Neural progenitor cell (in vitro differentiated cells): ENCODE measurements around the gene BOC. TPM values are rescaled to one million over a fixed set of nuclear protein-coding genes. Genes with fewer than 3 reads are reported as not detected.
A peak's percentile ranks its signal among the peaks of the same experiment; 100 is the strongest.

Source experiments
- DNase-seq: peaks from one replicate; pipeline ENCODE4 v3.0.0-alpha.2; 2016; ENCODE audit warnings: low spot score
- H2AFZ ChIP-seq: fragments of 200-600 bp; sonication (generic); replicated peaks from 2 replicates; pipeline ENCODE4 v1.6.1; 2016; ENCODE audit warnings: antibody characterized with exemption
- H3F3A ChIP-seq: fragments of 200-600 bp; sonication (generic); 2 replicates; pipeline ENCODE4 v1.6.1; 2016; ENCODE audit warnings: antibody characterized with exemption, low read depth
- H3K27ac ChIP-seq: fragments of 200-600 bp; sonication (generic); 2 replicates; pipeline ENCODE4 v1.5.1; 2016; ENCODE audit warnings: mild to moderate bottlenecking
- H3K27me3 ChIP-seq: fragments of 200-600 bp; sonication (generic); 2 replicates; pipeline ENCODE4 v1.6.1; 2016; ENCODE audit warnings: mild to moderate bottlenecking, moderate library complexity
- H3K36me3 ChIP-seq: fragments of 200-600 bp; sonication (generic); 2 replicates; pipeline ENCODE4 v1.5.1; 2016
- H3K4me1 ChIP-seq: fragments of 200-600 bp; sonication (generic); 2 replicates; pipeline ENCODE4 v1.6.1; 2016; ENCODE audit warnings: mixed run types
- H3K4me2 ChIP-seq: fragments of 200-600 bp; sonication (generic); 2 replicates; pipeline ENCODE4 v1.6.1; 2016
- H3K4me3 ChIP-seq: fragments of 200-600 bp; sonication (generic); 2 replicates; pipeline ENCODE4 v1.5.1; 2016
- H3K79me2 ChIP-seq: fragments of 200-600 bp; sonication (generic); 2 replicates; pipeline ENCODE4 v1.6.1; 2016; ENCODE audit warnings: low read depth
- H3K9ac ChIP-seq: fragments of 200-600 bp; sonication (generic); 2 replicates; pipeline ENCODE4 v1.6.1; 2016
- H3K9me3 ChIP-seq: fragments of 200-600 bp; sonication (generic); 2 replicates; pipeline ENCODE4 v1.5.1; 2016; ENCODE audit warnings: low read depth
- H4K20me1 ChIP-seq: fragments of 200-600 bp; sonication (generic); 2 replicates; pipeline ENCODE4 v1.6.1; 2016; ENCODE audit warnings: low read depth
- H3K27ac Mint-ChIP-seq: 3 replicates; pipeline ENCODE4 v1.8.0; 2021; ENCODE audit warnings: mixed read lengths
- H3K27me3 Mint-ChIP-seq: 2 replicates; pipeline ENCODE4 v1.8.0; 2022; ENCODE audit warnings: low read depth, mild to moderate bottlenecking, inconsistent platforms, moderate library complexity, mixed read lengths; ENCODE audit not compliant: insufficient read depth
- H3K36me3 Mint-ChIP-seq: 3 replicates; pipeline ENCODE4 v1.8.0; 2021; ENCODE audit warnings: mixed read lengths
- H3K4me1 Mint-ChIP-seq: 3 replicates; pipeline ENCODE4 v1.8.0; 2021; ENCODE audit warnings: mixed read lengths
- H3K4me3 Mint-ChIP-seq: 3 replicates; pipeline ENCODE4 v1.8.0; 2021; ENCODE audit warnings: mild to moderate bottlenecking, moderate library complexity, mixed read lengths
- H3K9me3 Mint-ChIP-seq: 3 replicates; pipeline ENCODE4 v1.8.0; 2020; ENCODE audit warnings: mixed read lengths
- CTCF ChIP-seq: fragments of 200-600 bp; sonication (generic); IDR thresholded peaks from 2 replicates; pipeline ENCODE4 v1.5.1; 2017; ENCODE audit warnings: antibody characterized with exemption, mild to moderate bottlenecking
- EZH2 ChIP-seq: fragments of 200-600 bp; sonication (generic); IDR thresholded peaks from 2 replicates; pipeline ENCODE4 v1.6.1; 2017; ENCODE audit warnings: antibody characterized with exemption, mild to moderate bottlenecking, moderate library complexity
- EZH2phosphoT487 ChIP-seq: fragments of 200-600 bp; sonication (generic); IDR thresholded peaks from 2 replicates; pipeline ENCODE4 v1.6.1; 2017; ENCODE audit warnings: antibody characterized with exemption
- total RNA-seq: library from RNA; depleted of rRNA; stranded (reverse); fragments of >200 nt; gene quantifications from 2 replicates; pipeline ENCODE4 v1.2.3, GENCODE V29; 2015; ENCODE audit warnings: low replicate concordance

The BOC gene
- total RNA-seq, 1 donor from 2014 or later = 35.2 TPM

- Histone ChIP-seq H3K27me3 (no peaks in the 10 kb centered on the region), H4K20me1 (peaks cover 26% of the 10 kb centered on the region), H3K9me3 (no peaks in the 10 kb centered on the region), H3K36me3 (peaks cover 6% of the 10 kb centered on the region), H3K4me1 (peaks cover 61% of the 10 kb centered on the region), H3K27ac (no peak overlapping the region), H3F3A (peaks cover 45% of the 10 kb centered on the region), H3K9ac (no peak overlapping the region), H3K79me2 (no peaks in the 10 kb centered on the region), H2AFZ (no peak overlapping the region), H3K4me2 (no peak overlapping the region), H3K4me3 (no peak overlapping the region)
- Mint-ChIP-seq H3K4me1 (peaks cover 85% of the 10 kb centered on the region), H3K36me3 (peaks cover 73% of the 10 kb centered on the region), H3K4me3 (no peak overlapping the region), H3K9me3 (no peaks in the 10 kb centered on the region), H3K27me3 (peaks cover 3% of the 10 kb centered on the region), H3K27ac (peak overlapping the region; percentile 12)
- TF ChIP-seq EZH2 (no peak), CTCF (no peak), EZH2phosphoT487 (no peak)
- DNase-seq = no peak
These were observed 50.4 kb downstream of the BOC start for GRCh38 chr3:113261626-113262303.

GRCh38 chr3:113262304-113262665 is 50.9 kb downstream of the BOC start:
- Mint-ChIP-seq H3K4me1 (peaks cover 90% of the 10 kb centered on the region), H3K27ac (no peak overlapping the region), H3K27me3 (peaks cover 3% of the 10 kb centered on the region), H3K36me3 (peaks cover 72% of the 10 kb centered on the region), H3K9me3 (no peaks in the 10 kb centered on the region), H3K4me3 (no peak overlapping the region)
- Histone ChIP-seq H3F3A (peaks cover 50% of the 10 kb centered on the region), H3K9me3 (no peaks in the 10 kb centered on the region), H3K9ac (no peak overlapping the region), H2AFZ (no peak overlapping the region), H3K4me3 (no peak overlapping the region), H4K20me1 (peaks cover 28% of the 10 kb centered on the region), H3K4me2 (no peak overlapping the region), H3K79me2 (no peaks in the 10 kb centered on the region), H3K4me1 (peaks cover 66% of the 10 kb centered on the region), H3K36me3 (peaks cover 6% of the 10 kb centered on the region), H3K27ac (no peak overlapping the region), H3K27me3 (no peaks in the 10 kb centered on the region)
- TF ChIP-seq EZH2phosphoT487 (no peak), EZH2 (no peak), CTCF (no peak)
- no peak for DNase-seq

GRCh38 chr3:113263020-113263419 is 51.7 kb downstream of the BOC start:
- Mint-ChIP-seq H3K27me3 (peaks cover 3% of the 10 kb centered on the region), H3K36me3 (peaks cover 72% of the 10 kb centered on the region), H3K27ac (no peak overlapping the region), H3K4me3 (peak overlapping the region; percentile 49), H3K9me3 (no peaks in the 10 kb centered on the region), H3K4me1 (peaks cover 91% of the 10 kb centered on the region)
- no peaks in the 10 kb centered on the region for H3K9me3 ChIP-seq
- H3F3A ChIP-seq = peaks cover 51% of the 10 kb centered on the region
- H3K27ac ChIP-seq = no peak overlapping the region
- H3K4me2 ChIP-seq = peak overlapping the region; percentile 33
- H3K36me3 ChIP-seq = peaks cover 3% of the 10 kb centered on the region
- H2AFZ ChIP-seq = no peak overlapping the region
- no peaks in the 10 kb centered on the region for H3K79me2 ChIP-seq
- TF ChIP-seq CTCF = no peak
- TF ChIP-seq EZH2 = no peak
- no peak for TF ChIP-seq EZH2phosphoT487
- no peak overlapping the region for H3K9ac ChIP-seq
- H3K4me1 ChIP-seq = peaks cover 66% of the 10 kb centered on the region
- H3K27me3 ChIP-seq = no peaks in the 10 kb centered on the region
- peaks cover 28% of the 10 kb centered on the region for H4K20me1 ChIP-seq
- no peak for DNase-seq
- H3K4me3 ChIP-seq = no peak overlapping the region
